ENCODE results near the gene DOCK2.

DOCK2 gene

GRCh38 chr5:169991115-169991869 is 354.2 kb downstream of the DOCK2 start:
- no peak for TF ChIP-seq TAF1 (IDR thresholded peaks at IDR 0.05; ENCODE audit: borderline replicate concordance, insufficient read depth, low read length)
- TF ChIP-seq FOXP2 (optimal IDR thresholded peaks at IDR 0.05; ENCODE audit: borderline replicate concordance, extremely low read depth, extremely low read length, insufficient read depth): no peak
- TF ChIP-seq REST (IDR thresholded peaks at IDR 0.05; ENCODE audit: insufficient read depth in 1 of 2, low read depth in 2 of 2, low read length in 2 of 2): no peak
- TF ChIP-seq POLR2AphosphoS5 (IDR thresholded peaks at IDR 0.05; ENCODE audit: low read depth, low read length): no peak
- TF ChIP-seq SIN3A (IDR thresholded peaks at IDR 0.05; ENCODE audit: borderline replicate concordance, insufficient read depth, low read length): no peak

- TF ChIP-seq TAF1 (IDR thresholded peaks at IDR 0.05; ENCODE audit: borderline replicate concordance, insufficient read depth, low read length) (no peak), POLR2AphosphoS5 (IDR thresholded peaks at IDR 0.05; ENCODE audit: low read depth, low read length) (no peak), REST (IDR thresholded peaks at IDR 0.05; ENCODE audit: insufficient read depth in 1 of 2, low read depth in 2 of 2, low read length in 2 of 2) (no peak), SIN3A (IDR thresholded peaks at IDR 0.05; ENCODE audit: borderline replicate concordance, insufficient read depth, low read length) (no peak), FOXP2 (optimal IDR thresholded peaks at IDR 0.05; ENCODE audit: borderline replicate concordance, extremely low read depth, extremely low read length, insufficient read depth) (no peak)
These were observed 355.9 kb downstream of the DOCK2 start for GRCh38 chr5:169992789-169993484.

GRCh38 chr5:169993485-169993790 is 356.4 kb downstream of the DOCK2 start:
- TF ChIP-seq REST (IDR thresholded peaks at IDR 0.05; ENCODE audit: insufficient read depth in 1 of 2, low read depth in 2 of 2, low read length in 2 of 2) (no peak), SIN3A (IDR thresholded peaks at IDR 0.05; ENCODE audit: borderline replicate concordance, insufficient read depth, low read length) (no peak), TAF1 (IDR thresholded peaks at IDR 0.05; ENCODE audit: borderline replicate concordance, insufficient read depth, low read length) (no peak), POLR2AphosphoS5 (IDR thresholded peaks at IDR 0.05; ENCODE audit: low read depth, low read length) (no peak), FOXP2 (optimal IDR thresholded peaks at IDR 0.05; ENCODE audit: borderline replicate concordance, extremely low read depth, extremely low read length, insufficient read depth) (no peak)

GRCh38 chr5:169997798-169998197 is 360.7 kb downstream of the DOCK2 start:
- TF ChIP-seq TAF1 (IDR thresholded peaks at IDR 0.05; ENCODE audit: borderline replicate concordance, insufficient read depth, low read length) (no peak), POLR2AphosphoS5 (IDR thresholded peaks at IDR 0.05; ENCODE audit: low read depth, low read length) (no peak), SIN3A (IDR thresholded peaks at IDR 0.05; ENCODE audit: borderline replicate concordance, insufficient read depth, low read length) (no peak), FOXP2 (optimal IDR thresholded peaks at IDR 0.05; ENCODE audit: borderline replicate concordance, extremely low read depth, extremely low read length, insufficient read depth) (no peak), REST (IDR thresholded peaks at IDR 0.05; ENCODE audit: insufficient read depth in 1 of 2, low read depth in 2 of 2, low read length in 2 of 2) (no peak)
